Measurements from ENCODE around the gene RFTN1. TPM values are rescaled to one million over a fixed set of nuclear protein-coding genes. Genes with fewer than 3 reads are reported as not detected.

The RFTN1 gene
- total and polyA plus RNA-seq, 2 donors from 2014 or later: 15.3 to 34.1 TPM

- intact Hi-C loops (cut with DNase I): no loop called here
- no peak for FAIRE-seq
Measured at GRCh38 chr3:16373341-16373946, 140.1 kb downstream of the RFTN1 start.

GRCh38 chr3:16372362-16373292, 140.9 kb downstream of the RFTN1 start:
- Histone ChIP-seq H3K4me3 (ENCODE audit: low read length in 3 of 3) (peak overlapping the region in 1 of 3 donors; percentile 17), H3K36me3 (ENCODE audit: control insufficient read depth in 2 of 3, insufficient read depth in 3 of 3, low read length in 3 of 3) (peaks cover 0 to 8% (median 0%) of the 10 kb centered on the region in 3 donors), H3K4me1 (ENCODE audit: control insufficient read depth in 2 of 3, insufficient read depth in 2 of 3, low read depth in 1 of 3, low read length in 3 of 3) (peaks cover 0 to 22% (median 18%) of the 10 kb centered on the region in 3 donors), H3K9me3 (ENCODE audit: control insufficient read depth in 2 of 3, insufficient read depth in 1 of 3, low read length in 3 of 3) (no peaks in the 10 kb centered on the region), H3K27me3 (ENCODE audit: control insufficient read depth, insufficient read depth, low read length) (no peaks in the 10 kb centered on the region), H3K9ac (ENCODE audit: low read length in 3 of 3) (no peak overlapping the region), H3K27ac (ENCODE audit: low read depth in 2 of 2, low read length in 2 of 2) (peak overlapping the region; percentile 4 to 21)
- DNase-seq: peak in 2 of 5 donors; percentile 52 to 75
- no peak for FAIRE-seq
- intact Hi-C loops (cut with DNase I): no loop called here
- TF ChIP-seq CTCF (IDR thresholded peaks at IDR 0.05; ENCODE audit: borderline replicate concordance, extremely low read depth, insufficient read depth): no peak

More at GRCh38 chr3:16373341-16373946, 140.1 kb downstream of the RFTN1 start:
- peak overlapping the region in 1 of 2 donors; percentile 21 for H3K27ac ChIP-seq (ENCODE audit: low read depth in 2 of 2, low read length in 2 of 2)
- peaks cover 0 to 4% (median 0%) of the 10 kb centered on the region in 3 donors for H3K36me3 ChIP-seq (ENCODE audit: control insufficient read depth in 2 of 3, insufficient read depth in 3 of 3, low read length in 3 of 3)
- peaks cover 0 to 22% (median 18%) of the 10 kb centered on the region in 3 donors for H3K4me1 ChIP-seq (ENCODE audit: control insufficient read depth in 2 of 3, insufficient read depth in 2 of 3, low read depth in 1 of 3, low read length in 3 of 3)
- no peaks in the 10 kb centered on the region for H3K9me3 ChIP-seq (ENCODE audit: control insufficient read depth in 2 of 3, insufficient read depth in 1 of 3, low read length in 3 of 3)
- H3K27me3 ChIP-seq (ENCODE audit: control insufficient read depth, insufficient read depth, low read length): no peaks in the 10 kb centered on the region
- no peak overlapping the region for H3K9ac ChIP-seq (ENCODE audit: low read length in 3 of 3)
- TF ChIP-seq CTCF (IDR thresholded peaks at IDR 0.05; ENCODE audit: borderline replicate concordance, extremely low read depth, insufficient read depth): no peak
- H3K4me3 ChIP-seq (ENCODE audit: low read length in 3 of 3): no peak overlapping the region
- no peak for DNase-seq

GRCh38 chr3:16370872-16371740, 142.4 kb downstream of the RFTN1 start:
- DNase-seq (peak in 1 of 5 donors; percentile 34), FAIRE-seq (no peak)
- Histone ChIP-seq H3K4me3 (ENCODE audit: low read length in 3 of 3) (no peak overlapping the region), H3K27ac (ENCODE audit: low read depth in 2 of 2, low read length in 2 of 2) (peak overlapping the region in 1 of 2 donors; percentile 15), H3K4me1 (ENCODE audit: control insufficient read depth in 2 of 3, insufficient read depth in 2 of 3, low read depth in 1 of 3, low read length in 3 of 3) (peaks cover 0 to 22% (median 18%) of the 10 kb centered on the region in 3 donors), H3K27me3 (ENCODE audit: control insufficient read depth, insufficient read depth, low read length) (no peaks in the 10 kb centered on the region), H3K36me3 (ENCODE audit: control insufficient read depth in 2 of 3, insufficient read depth in 3 of 3, low read length in 3 of 3) (peaks cover 0 to 8% (median 0%) of the 10 kb centered on the region in 3 donors), H3K9me3 (ENCODE audit: control insufficient read depth in 2 of 3, insufficient read depth in 1 of 3, low read length in 3 of 3) (no peaks in the 10 kb centered on the region), H3K9ac (ENCODE audit: low read length in 3 of 3) (no peak overlapping the region)
- TF ChIP-seq CTCF (IDR thresholded peaks at IDR 0.05; ENCODE audit: borderline replicate concordance, extremely low read depth, insufficient read depth): no peak
- intact Hi-C loops (cut with DNase I): no loop called here
